ENCODE measurements around the gene CDK6. TPM values are rescaled to one million over a fixed set of nuclear protein-coding genes. Genes with fewer than 3 reads are reported as not detected.
A peak's percentile ranks its signal among the peaks of the same experiment; 100 is the strongest.

CDK6 gene
- total and polyA plus RNA-seq, 9 of the 15 experiments (the other 6 are each of a cell fraction or from before 2014, with no cell fraction given) = 7.6 to 109 (median 44.4) TPM

- TF ChIP-seq ZBTB5 (IDR thresholded peaks at IDR 0.05) = no peak
- 0 out of 2 replicates have a peak, but pooled peaks have one; percentile 24 for TF ChIP-seq ZEB2 (IDR thresholded peaks at IDR 0.05)
- no peak for TF ChIP-seq E2F6 (IDR thresholded peaks at IDR 0.05; ENCODE audit: borderline replicate concordance in 1 of 2, extremely low read depth in 1 of 2, insufficient read depth in 1 of 2, insufficient read length in 1 of 2, low read depth in 1 of 2, low read length in 1 of 2, poor library complexity in 1 of 2, severe bottlenecking in 1 of 2)
- no peak for TF ChIP-seq ZNF57 (CRISPR knock-in tag; IDR thresholded peaks at IDR 0.05)
- TF ChIP-seq HEY1 (CRISPR knock-in tag; IDR thresholded peaks at IDR 0.05; ENCODE audit: borderline replicate concordance) = no peak
- no peak for TF ChIP-seq TEAD1 (CRISPR knock-in tag; IDR thresholded peaks at IDR 0.05)
- TF ChIP-seq ZMIZ1 (IDR thresholded peaks at IDR 0.05; ENCODE audit: low read depth in 2 of 2, low read length in 2 of 2) = no peak
- TF ChIP-seq PHB (CRISPR knock-in tag; IDR thresholded peaks at IDR 0.05) = no peak
- no peak for TF ChIP-seq NCOA2 (IDR thresholded peaks at IDR 0.05; ENCODE audit: partially characterized antibody in 2 of 2)
- TF ChIP-seq RBM15 (IDR thresholded peaks at IDR 0.05; ENCODE audit: insufficient read depth, low read length) = no peak
- TF ChIP-seq SOX6 (IDR thresholded peaks at IDR 0.05) = no peak
- TF ChIP-seq WHSC1 (IDR thresholded peaks at IDR 0.05; ENCODE audit: low read length) = no peak
- TF ChIP-seq ZSCAN32 (CRISPR knock-in tag; IDR thresholded peaks at IDR 0.05) = no peak
- no peak for TF ChIP-seq ZNF436 (CRISPR knock-in tag; IDR thresholded peaks at IDR 0.05)
- no peak for TF ChIP-seq ZNF830 (CRISPR knock-in tag; IDR thresholded peaks at IDR 0.05)
- no peak for TF ChIP-seq RUNX1 (IDR thresholded peaks at IDR 0.05; ENCODE audit: low read depth)
- TF ChIP-seq HDAC1 (IDR thresholded peaks at IDR 0.05) = peak in 1 of 2 experiments; percentile 75; a peak in 1 of 4 replicates
- TF ChIP-seq CBX5 (IDR thresholded peaks at IDR 0.05; ENCODE audit: borderline replicate concordance, low read depth) = peak; percentile 99
- TF ChIP-seq ZNF778 (CRISPR knock-in tag; IDR thresholded peaks at IDR 0.05) = no peak
- no peak for TF ChIP-seq TAF15 (IDR thresholded peaks at IDR 0.05; ENCODE audit: low read depth, low read length)
- TF ChIP-seq SETDB1 (IDR thresholded peaks at IDR 0.05; ENCODE audit: low read length) = no peak
- TF ChIP-seq ZNF263 (CRISPR knock-in tag; IDR thresholded peaks at IDR 0.05; ENCODE audit: borderline replicate concordance) = no peak
- no peak for TF ChIP-seq ZZZ3 (IDR thresholded peaks at IDR 0.05)
These were observed 47.7 kb downstream of the CDK6 start (continued) for GRCh38 chr7:92788559-92789183.

Measured in K562 (cell line).